Natural killer cell treated with Interleukin-12 subunit alpha and Interleukin-12 subunit beta and Interleukin-15 and Interleukin-18, amount 100 ng/mL, for 72 hours (primary cell): ENCODE data around the gene SLC26A9. TPM values are rescaled to one million over a fixed set of nuclear protein-coding genes. Genes with fewer than 3 reads are reported as not detected.

Experiments
- ATAC-seq, 2 donors: fragments of 150-1000 bp; cut with Tn5 transposase in 1 of 2; sonication (Bioruptor Pico), chemical (Tn5 transposase) in 1 of 2; 2 replicates each; pipeline ENCODE4 v1.10.0; 2021
- DNase-seq: peaks from one replicate; pipeline ENCODE4 v3.0.0; 2022; ENCODE audit warnings: low spot score
- H3K27ac Mint-ChIP-seq, 2 donors: 1 replicate in 1 of 2; 2 replicates in 1 of 2; pipeline ENCODE4 v1.8.0; 2022; ENCODE audit warnings: mixed read lengths in 2 of 2, mild to moderate bottlenecking in 1 of 2, moderate library complexity in 1 of 2
- H3K27me3 Mint-ChIP-seq, 2 donors: 1 replicate in 1 of 2; 2 replicates in 1 of 2; pipeline ENCODE4 v1.8.0; 2022; ENCODE audit warnings: mixed read lengths in 2 of 2
- H3K36me3 Mint-ChIP-seq: one replicate; pipeline ENCODE4 v1.8.0; 2022; ENCODE audit warnings: mixed read lengths
- H3K4me1 Mint-ChIP-seq, 2 donors: 1 replicate in 1 of 2; 2 replicates in 1 of 2; pipeline ENCODE4 v1.8.0; 2022; ENCODE audit warnings: low read depth in 2 of 2, mixed read lengths in 2 of 2, mild to moderate bottlenecking in 1 of 2
- H3K4me3 Mint-ChIP-seq: one replicate; pipeline ENCODE4 v1.8.0; 2022; ENCODE audit warnings: mixed read lengths
- H3K9me3 Mint-ChIP-seq: 2 replicates; pipeline ENCODE4 v1.8.0; 2022; ENCODE audit warnings: mixed read lengths
- total RNA-seq, 2 donors: library from RNA; stranded (reverse); gene quantifications; one replicate each; pipeline ENCODE4 v1.2.3, GENCODE V29; 2022

SLC26A9 gene
- total RNA-seq, 2 donors from 2014 or later: not detected

DNA sequence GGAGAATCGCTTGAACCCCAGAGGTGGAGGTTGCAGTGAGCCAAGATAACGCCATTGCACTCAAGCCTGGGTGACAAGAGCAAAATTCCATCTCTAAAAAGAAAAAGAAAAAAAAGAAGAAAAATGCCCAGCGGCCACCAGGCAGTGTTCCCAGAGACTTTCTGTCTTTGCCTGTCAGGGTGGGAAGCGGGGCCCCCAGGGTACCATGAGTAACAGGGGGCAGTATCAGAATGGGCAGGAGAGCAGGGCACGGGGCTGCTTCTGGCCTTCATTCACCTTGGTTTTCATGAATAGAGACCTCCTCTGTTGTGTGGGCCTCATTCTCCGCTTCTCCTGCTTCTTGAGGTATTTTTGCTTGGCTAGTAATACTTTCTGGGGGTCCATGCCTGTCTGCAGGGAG, 20.4 kb downstream of the SLC26A9 start:
- Mint-ChIP-seq H3K4me3 (no peak overlapping the region), H3K27me3 (peaks cover 7 to 9% of the 10 kb centered on the region in 2 donors), H3K27ac (no peak overlapping the region), H3K4me1 (no peaks in the 10 kb centered on the region), H3K36me3 (no peaks in the 10 kb centered on the region), H3K9me3 (no peaks in the 10 kb centered on the region)
- DNase-seq (no peak), ATAC-seq (no peak)

DNA sequence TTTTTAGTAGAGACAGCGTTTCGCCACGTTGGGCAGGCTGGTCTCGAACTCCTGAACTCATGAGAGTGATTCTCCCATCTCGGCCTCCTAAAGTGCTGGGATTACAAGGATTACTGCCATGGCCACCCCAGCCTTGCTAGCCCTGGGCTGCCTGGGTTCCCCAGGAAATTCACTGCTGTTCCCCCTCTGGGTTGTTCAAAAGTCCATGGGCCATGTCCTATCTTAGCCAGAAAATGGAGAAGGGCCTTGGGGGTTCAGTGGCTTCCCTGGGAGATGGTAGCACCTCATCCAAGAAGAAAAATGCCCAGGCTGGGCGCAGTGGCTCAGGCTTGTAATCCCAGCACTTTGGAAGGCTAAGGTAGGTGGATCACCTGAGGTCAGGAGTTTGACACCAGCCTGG, 20.9 kb downstream of the SLC26A9 start:
- H3K4me1 Mint-ChIP-seq: no peaks in the 10 kb centered on the region
- no peak for DNase-seq
- peaks cover 6 to 8% of the 10 kb centered on the region in 2 donors for H3K27me3 Mint-ChIP-seq
- no peaks in the 10 kb centered on the region for H3K9me3 Mint-ChIP-seq
- ATAC-seq: no peak
- no peak overlapping the region for H3K27ac Mint-ChIP-seq
- H3K4me3 Mint-ChIP-seq: no peak overlapping the region
- no peaks in the 10 kb centered on the region for H3K36me3 Mint-ChIP-seq

- DNase-seq: no peak
- peak in 1 of 2 donors; percentile 25 for ATAC-seq
- Mint-ChIP-seq H3K4me1 (no peaks in the 10 kb centered on the region), H3K9me3 (no peaks in the 10 kb centered on the region), H3K36me3 (no peaks in the 10 kb centered on the region), H3K27ac (no peak overlapping the region), H3K27me3 (peaks cover 0 to 4% of the 10 kb centered on the region in 2 donors), H3K4me3 (no peak overlapping the region)
These were observed 21.7 kb downstream of the SLC26A9 start for GRCh38 chr1:205921570-205921909.

DNA sequence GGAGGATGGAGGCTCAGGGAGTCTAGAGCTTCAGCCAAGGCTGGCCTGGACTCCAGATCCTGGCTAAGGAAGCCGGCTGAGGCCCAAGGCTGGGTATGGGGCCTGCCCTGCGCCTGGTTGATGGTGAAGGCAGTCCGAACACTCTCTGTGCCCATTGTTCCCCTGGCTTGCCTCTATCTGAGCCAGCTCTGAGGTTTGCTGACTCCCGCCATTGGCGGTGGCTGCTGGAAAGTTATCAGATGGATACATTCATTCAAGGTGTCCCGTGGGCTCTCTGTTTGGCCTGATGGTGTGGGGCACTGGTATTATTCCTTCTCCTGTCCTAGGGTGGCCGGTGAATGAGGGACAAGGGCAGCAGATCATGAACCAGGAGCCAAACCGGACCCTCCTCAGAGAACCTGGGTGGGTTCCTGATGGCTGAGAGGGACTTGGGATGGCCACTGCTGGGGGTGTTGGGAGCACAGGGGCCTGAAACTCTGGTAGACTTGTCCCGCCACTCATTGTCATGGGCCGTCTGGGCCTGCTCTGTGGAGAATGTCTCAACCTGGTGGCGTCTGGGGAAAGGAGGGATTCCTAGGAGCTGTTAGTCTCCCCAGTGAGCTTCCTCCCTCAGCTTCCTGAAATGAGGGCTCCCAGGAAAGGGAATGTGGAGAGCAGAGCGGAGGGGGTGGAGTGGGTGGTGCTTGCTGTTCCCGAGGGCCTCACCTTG, 22.2 kb downstream of the SLC26A9 start:
- Mint-ChIP-seq H3K36me3 (no peaks in the 10 kb centered on the region), H3K4me3 (no peak overlapping the region), H3K9me3 (no peaks in the 10 kb centered on the region), H3K27ac (no peak overlapping the region), H3K27me3 (peaks cover 0 to 4% of the 10 kb centered on the region in 2 donors), H3K4me1 (no peaks in the 10 kb centered on the region)
- no peak for DNase-seq
- no peak for ATAC-seq

GRCh38 chr1:205920159-205920558, 23.1 kb downstream of the SLC26A9 start:
- Mint-ChIP-seq H3K27ac (no peak overlapping the region), H3K27me3 (peaks cover 0 to 4% of the 10 kb centered on the region in 2 donors), H3K36me3 (no peaks in the 10 kb centered on the region), H3K4me3 (no peak overlapping the region), H3K9me3 (no peaks in the 10 kb centered on the region), H3K4me1 (peaks cover 0 to 2% of the 10 kb centered on the region in 2 donors)
- DNase-seq (no peak), ATAC-seq (no peak)

GRCh38 chr1:205918955-205919746, 24.1 kb downstream of the SLC26A9 start:
- Mint-ChIP-seq H3K36me3 (no peaks in the 10 kb centered on the region), H3K27me3 (peaks cover 0 to 4% of the 10 kb centered on the region in 2 donors), H3K4me3 (no peak overlapping the region), H3K27ac (no peak overlapping the region), H3K9me3 (no peaks in the 10 kb centered on the region), H3K4me1 (peaks cover 0 to 2% of the 10 kb centered on the region in 2 donors)
- DNase-seq (peak; percentile 70), ATAC-seq (peak; percentile 64 to 72)

GRCh38 chr1:205917466-205918238, 25.6 kb downstream of the SLC26A9 start:
- DNase-seq: no peak
- Mint-ChIP-seq H3K36me3 (no peaks in the 10 kb centered on the region), H3K27ac (no peak overlapping the region), H3K9me3 (no peaks in the 10 kb centered on the region), H3K27me3 (peaks cover under 1 to 4% of the 10 kb centered on the region in 2 donors), H3K4me3 (no peak overlapping the region), H3K4me1 (peaks cover 0 to 2% of the 10 kb centered on the region in 2 donors)
- ATAC-seq: no peak

DNA sequence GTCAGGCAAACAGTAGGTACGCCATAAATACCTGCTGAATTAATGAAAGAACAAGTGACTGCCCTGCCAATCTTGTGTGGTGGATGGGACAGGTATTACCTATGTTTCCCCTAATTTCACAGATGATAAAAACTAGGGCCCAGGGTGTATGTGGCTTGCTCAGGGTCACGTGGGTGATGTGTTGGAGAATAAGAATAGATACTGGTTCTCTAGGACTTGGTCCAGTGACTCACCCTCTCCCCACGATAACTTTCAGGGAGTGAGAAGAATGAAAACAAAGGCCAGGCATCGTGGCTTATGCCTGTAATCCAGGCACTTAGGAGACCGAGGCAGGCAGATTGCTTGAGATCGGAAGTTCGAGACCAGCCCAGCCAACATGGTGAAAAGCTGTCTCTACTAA, 26.7 kb downstream of the SLC26A9 start:
- Mint-ChIP-seq H3K36me3 (no peaks in the 10 kb centered on the region), H3K9me3 (no peaks in the 10 kb centered on the region), H3K27me3 (peaks cover 8% of the 10 kb centered on the region in 2 donors), H3K4me1 (peaks cover 0 to 2% of the 10 kb centered on the region in 2 donors), H3K27ac (peak overlapping the region in 1 of 2 donors; percentile 30), H3K4me3 (no peak overlapping the region)
- DNase-seq (no peak), ATAC-seq (no peak)

DNA sequence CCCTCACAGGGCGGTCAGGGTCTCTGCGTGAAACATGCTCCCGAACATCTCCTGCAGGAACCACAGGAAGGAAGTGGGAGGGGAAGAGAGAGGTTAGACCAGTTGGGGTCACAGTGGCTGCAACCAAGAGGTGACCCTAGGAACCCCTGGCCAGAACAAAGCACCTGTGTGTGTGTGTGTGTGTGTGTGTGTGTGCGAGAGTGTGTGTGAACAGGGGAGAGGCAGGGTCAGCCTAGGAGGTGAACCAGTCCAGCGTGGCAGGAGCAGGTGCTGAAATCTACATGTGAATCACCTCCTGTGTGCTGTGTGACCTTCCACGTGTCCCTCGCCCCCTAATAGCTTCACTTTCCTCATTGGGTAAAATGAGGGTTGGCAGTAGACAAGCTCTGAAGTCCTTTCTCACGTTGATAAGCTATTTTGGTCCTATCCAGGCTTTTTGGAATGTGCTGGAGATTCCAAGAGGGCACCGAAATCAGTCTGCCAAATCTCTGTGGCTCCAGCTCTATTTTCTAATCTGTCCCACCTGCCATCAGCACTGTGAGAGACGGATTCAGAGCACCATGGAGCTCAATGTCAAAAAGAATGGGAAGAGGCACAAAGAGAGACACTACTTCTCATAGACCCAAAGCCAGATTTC, 27.8 kb downstream of the SLC26A9 start:
- H3K27me3 Mint-ChIP-seq: peaks cover 8% of the 10 kb centered on the region in 2 donors
- no peak for ATAC-seq
- H3K36me3 Mint-ChIP-seq: no peaks in the 10 kb centered on the region

GRCh38 chr1:205914730-205915129, 28.5 kb downstream of the SLC26A9 start:
- no peak for ATAC-seq
- Mint-ChIP-seq H3K36me3 (no peaks in the 10 kb centered on the region), H3K4me3 (no peak overlapping the region), H3K9me3 (no peaks in the 10 kb centered on the region), H3K27ac (no peak overlapping the region), H3K4me1 (peaks cover 0 to 2% of the 10 kb centered on the region in 2 donors), H3K27me3 (peaks cover 4 to 8% of the 10 kb centered on the region in 2 donors)
- DNase-seq: no peak

More for the DNA sequence above, 27.8 kb downstream of the SLC26A9 start:
- H3K9me3 Mint-ChIP-seq: no peaks in the 10 kb centered on the region
- DNase-seq: no peak
- H3K4me3 Mint-ChIP-seq: no peak overlapping the region
- peaks cover 0 to 2% of the 10 kb centered on the region in 2 donors for H3K4me1 Mint-ChIP-seq
- no peak overlapping the region for H3K27ac Mint-ChIP-seq

DNA sequence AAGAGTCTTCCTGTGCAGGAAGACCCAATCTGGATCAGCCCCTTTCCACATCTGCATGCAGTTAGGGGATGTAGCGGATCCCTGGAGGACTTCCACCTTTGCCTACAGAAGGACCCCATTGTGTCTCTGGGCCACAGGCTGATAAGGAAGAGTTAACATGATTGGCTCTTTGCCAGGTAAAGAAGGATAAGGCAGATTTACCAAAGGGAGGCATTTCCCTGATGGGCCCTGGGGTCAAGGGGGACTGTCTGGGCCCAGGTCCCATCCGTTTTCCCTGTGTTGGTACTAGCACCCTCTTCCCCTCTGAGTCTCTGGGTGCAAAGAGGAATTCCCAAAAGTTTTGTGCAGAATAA, 29.1 kb downstream of the SLC26A9 start:
- Mint-ChIP-seq H3K4me3 (no peak overlapping the region), H3K27ac (no peak overlapping the region), H3K27me3 (peaks cover 4 to 8% of the 10 kb centered on the region in 2 donors), H3K36me3 (no peaks in the 10 kb centered on the region), H3K9me3 (no peaks in the 10 kb centered on the region), H3K4me1 (peaks cover 0 to 2% of the 10 kb centered on the region in 2 donors)
- DNase-seq (no peak), ATAC-seq (no peak)

- no peak for DNase-seq
- no peak for ATAC-seq
- Mint-ChIP-seq H3K27me3 (peaks cover 4 to 8% of the 10 kb centered on the region in 2 donors), H3K4me1 (peaks cover 0 to 2% of the 10 kb centered on the region in 2 donors), H3K27ac (no peak overlapping the region), H3K36me3 (no peaks in the 10 kb centered on the region), H3K4me3 (no peak overlapping the region), H3K9me3 (no peaks in the 10 kb centered on the region)
These were observed 29.7 kb downstream of the SLC26A9 start for GRCh38 chr1:205913451-205914154.

DNA sequence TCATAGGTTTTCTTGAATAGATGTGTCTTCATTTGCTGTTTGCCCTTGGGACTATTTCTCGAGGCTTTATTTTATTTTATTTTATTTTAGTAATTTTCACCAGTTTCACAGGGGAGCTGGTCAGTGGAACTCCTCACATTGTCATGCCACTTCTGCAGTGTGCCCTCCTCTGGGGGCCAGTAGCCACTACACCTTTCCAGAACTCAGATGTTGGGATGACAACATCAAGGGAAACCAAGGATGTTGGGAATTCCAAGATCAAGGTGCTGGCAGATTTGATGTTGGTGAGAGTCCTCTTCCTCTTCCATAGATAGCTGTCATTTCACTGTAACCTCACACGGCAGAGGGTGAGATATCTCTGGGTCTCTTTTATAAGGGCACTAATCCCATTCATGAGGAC, 35.5 kb downstream of the SLC26A9 start:
- ATAC-seq (no peak), DNase-seq (no peak)
- H3K9me3 Mint-ChIP-seq: no peaks in the 10 kb centered on the region
- H3K4me3 Mint-ChIP-seq: no peak overlapping the region
- peaks cover 8 to 9% of the 10 kb centered on the region in 2 donors for H3K27me3 Mint-ChIP-seq
- H3K36me3 Mint-ChIP-seq: peaks cover 5% of the 10 kb centered on the region
- no peaks in the 10 kb centered on the region for H3K4me1 Mint-ChIP-seq
- peak overlapping the region in 1 of 2 donors; percentile 40 for H3K27ac Mint-ChIP-seq
